ENCODE measurements around the gene TAF4. TPM values are rescaled to one million over a fixed set of nuclear protein-coding genes. Genes with fewer than 3 reads are reported as not detected.

TAF4 gene
- total RNA-seq, 2 donors from 2014 or later, result 13.4 to 14.5 TPM

- Mint-ChIP-seq H3K27me3 (no peaks in the 10 kb centered on the region), H3K27ac (no peak overlapping the region), H3K36me3 (ENCODE audit: low read depth) (no peaks in the 10 kb centered on the region), H3K4me1 (peaks cover 37% of the 10 kb centered on the region), H3K4me3 (no peak overlapping the region), H3K9me3 (no peaks in the 10 kb centered on the region)
- ATAC-seq (replicated peaks), result no peak
Measured at GRCh38 chr20:62029949-62030348, 35.7 kb downstream of the TAF4 start.

GRCh38 chr20:62029296-62029695 is 36.4 kb downstream of the TAF4 start:
- ATAC-seq (replicated peaks), result no peak
- H3K27ac Mint-ChIP-seq, result no peak overlapping the region
- no peaks in the 10 kb centered on the region for H3K9me3 Mint-ChIP-seq
- H3K4me3 Mint-ChIP-seq, result no peak overlapping the region
- no peaks in the 10 kb centered on the region for H3K36me3 Mint-ChIP-seq (ENCODE audit: low read depth)
- no peaks in the 10 kb centered on the region for H3K27me3 Mint-ChIP-seq
- peaks cover 37% of the 10 kb centered on the region for H3K4me1 Mint-ChIP-seq

GRCh38 chr20:62028384-62028783 is 37.3 kb downstream of the TAF4 start:
- Mint-ChIP-seq H3K36me3 (ENCODE audit: low read depth) (no peaks in the 10 kb centered on the region), H3K4me3 (no peak overlapping the region), H3K4me1 (peaks cover 37% of the 10 kb centered on the region), H3K27me3 (no peaks in the 10 kb centered on the region), H3K27ac (no peak overlapping the region), H3K9me3 (no peaks in the 10 kb centered on the region)
- no peak for ATAC-seq (replicated peaks)

- Mint-ChIP-seq H3K9me3 (no peaks in the 10 kb centered on the region), H3K27ac (no peak overlapping the region), H3K27me3 (no peaks in the 10 kb centered on the region), H3K4me1 (peaks cover 37% of the 10 kb centered on the region), H3K4me3 (no peak overlapping the region), H3K36me3 (ENCODE audit: low read depth) (no peaks in the 10 kb centered on the region)
- ATAC-seq (replicated peaks), result no peak
Measured at GRCh38 chr20:62027698-62028321, 37.9 kb downstream of the TAF4 start.

- no peak for ATAC-seq (replicated peaks)
- H3K27ac Mint-ChIP-seq, result no peak overlapping the region
- no peak overlapping the region for H3K4me3 Mint-ChIP-seq
- no peaks in the 10 kb centered on the region for H3K27me3 Mint-ChIP-seq
- no peaks in the 10 kb centered on the region for H3K9me3 Mint-ChIP-seq
- H3K4me1 Mint-ChIP-seq, result peaks cover 33% of the 10 kb centered on the region
- no peaks in the 10 kb centered on the region for H3K36me3 Mint-ChIP-seq (ENCODE audit: low read depth)
Measured at GRCh38 chr20:62027116-62027515, 38.6 kb downstream of the TAF4 start.

- Mint-ChIP-seq H3K4me3 (no peak overlapping the region), H3K27ac (no peak overlapping the region), H3K36me3 (ENCODE audit: low read depth) (no peaks in the 10 kb centered on the region), H3K9me3 (no peaks in the 10 kb centered on the region), H3K27me3 (no peaks in the 10 kb centered on the region), H3K4me1 (peaks cover 27% of the 10 kb centered on the region)
- ATAC-seq (replicated peaks), result no peak
Measured at GRCh38 chr20:62026564-62026856, 39.2 kb downstream of the TAF4 start.

GRCh38 chr20:62025832-62026563 is 39.7 kb downstream of the TAF4 start:
- no peak for ATAC-seq (replicated peaks)
- H3K36me3 Mint-ChIP-seq (ENCODE audit: low read depth), result no peaks in the 10 kb centered on the region
- no peak overlapping the region for H3K4me3 Mint-ChIP-seq
- H3K4me1 Mint-ChIP-seq, result peaks cover 24% of the 10 kb centered on the region
- no peaks in the 10 kb centered on the region for H3K27me3 Mint-ChIP-seq
- peak overlapping the region; percentile 37 for H3K27ac Mint-ChIP-seq
- no peaks in the 10 kb centered on the region for H3K9me3 Mint-ChIP-seq

GRCh38 chr20:62025394-62025793 is 40.3 kb downstream of the TAF4 start:
- H3K36me3 Mint-ChIP-seq (ENCODE audit: low read depth), result no peaks in the 10 kb centered on the region
- no peaks in the 10 kb centered on the region for H3K27me3 Mint-ChIP-seq
- ATAC-seq (replicated peaks), result no peak
- H3K4me3 Mint-ChIP-seq, result no peak overlapping the region
- H3K27ac Mint-ChIP-seq, result peak overlapping the region; percentile 37
- H3K9me3 Mint-ChIP-seq, result no peaks in the 10 kb centered on the region
- H3K4me1 Mint-ChIP-seq, result peaks cover 24% of the 10 kb centered on the region

GRCh38 chr20:62023935-62024334 is 41.7 kb downstream of the TAF4 start:
- Mint-ChIP-seq H3K27ac (no peak overlapping the region), H3K9me3 (no peaks in the 10 kb centered on the region), H3K36me3 (ENCODE audit: low read depth) (no peaks in the 10 kb centered on the region), H3K4me3 (no peak overlapping the region), H3K4me1 (peaks cover 27% of the 10 kb centered on the region), H3K27me3 (no peaks in the 10 kb centered on the region)
- no peak for ATAC-seq (replicated peaks)

- Mint-ChIP-seq H3K4me3 (no peak overlapping the region), H3K36me3 (ENCODE audit: low read depth) (no peaks in the 10 kb centered on the region), H3K27ac (peak overlapping the region; percentile 59), H3K9me3 (no peaks in the 10 kb centered on the region), H3K27me3 (no peaks in the 10 kb centered on the region), H3K4me1 (peaks cover 27% of the 10 kb centered on the region)
- ATAC-seq (replicated peaks), result no peak
Measured at GRCh38 chr20:62022575-62023139, 43.0 kb downstream of the TAF4 start.

GRCh38 chr20:62021793-62022385 is 43.8 kb downstream of the TAF4 start:
- no peak for ATAC-seq (replicated peaks)
- Mint-ChIP-seq H3K27me3 (no peaks in the 10 kb centered on the region), H3K36me3 (ENCODE audit: low read depth) (no peaks in the 10 kb centered on the region)

GRCh38 chr20:62020935-62021701 is 44.6 kb downstream of the TAF4 start:
- no peaks in the 10 kb centered on the region for H3K27me3 Mint-ChIP-seq
- peak overlapping the region; percentile 60 for H3K27ac Mint-ChIP-seq
- ATAC-seq (replicated peaks), result no peak
- H3K9me3 Mint-ChIP-seq, result no peaks in the 10 kb centered on the region
- H3K36me3 Mint-ChIP-seq (ENCODE audit: low read depth), result no peaks in the 10 kb centered on the region
- H3K4me1 Mint-ChIP-seq, result peaks cover 17% of the 10 kb centered on the region
- H3K4me3 Mint-ChIP-seq, result no peak overlapping the region

More at GRCh38 chr20:62021793-62022385, 43.8 kb downstream of the TAF4 start:
- no peak overlapping the region for H3K4me3 Mint-ChIP-seq
- H3K4me1 Mint-ChIP-seq, result peaks cover 20% of the 10 kb centered on the region
- no peak overlapping the region for H3K27ac Mint-ChIP-seq
- H3K9me3 Mint-ChIP-seq, result no peaks in the 10 kb centered on the region

GRCh38 chr20:62019881-62020492 is 45.7 kb downstream of the TAF4 start:
- Mint-ChIP-seq H3K4me3 (no peak overlapping the region), H3K27ac (peak overlapping the region; percentile 60), H3K9me3 (no peaks in the 10 kb centered on the region), H3K4me1 (peaks cover 17% of the 10 kb centered on the region), H3K36me3 (ENCODE audit: low read depth) (no peaks in the 10 kb centered on the region), H3K27me3 (no peaks in the 10 kb centered on the region)
- ATAC-seq (replicated peaks), result no peak

GRCh38 chr20:62019144-62019805 is 46.4 kb downstream of the TAF4 start:
- H3K9me3 Mint-ChIP-seq, result no peaks in the 10 kb centered on the region
- no peaks in the 10 kb centered on the region for H3K36me3 Mint-ChIP-seq (ENCODE audit: low read depth)
- no peak for ATAC-seq (replicated peaks)
- peaks cover 17% of the 10 kb centered on the region for H3K4me1 Mint-ChIP-seq
- no peak overlapping the region for H3K27ac Mint-ChIP-seq
- H3K27me3 Mint-ChIP-seq, result no peaks in the 10 kb centered on the region
- no peak overlapping the region for H3K4me3 Mint-ChIP-seq
